HepG2 (cell line): ENCODE measurements around the gene KDM7A. TPM values are rescaled to one million over a fixed set of nuclear protein-coding genes. Genes with fewer than 3 reads are reported as not detected.

Experiments
- ATAC-seq: fragments of 200-7000 bp; cut with Tn5 transposase; 3 replicates; pipeline ENCODE4 v1.9.1; 2020; ENCODE audit warnings: mild to moderate bottlenecking, moderate library complexity
- BruUV-seq: library from RNA; stranded (reverse); fragments of 400-500 nt; replicated peaks from 2 replicates; lab custom pipeline; 2021; lab: Mats Ljungman, UMichigan
- CTCF ChIA-PET: fragments of 300-600 bp; formaldehyde crosslinking; extraction: SDS; loops from one replicate; lab custom pipeline; 2021; ENCODE audit warnings: low total read pairs, inconsistent platforms, low intra/inter-chr PET ratio; lab: Yijun Ruan, JAX
- POLR2A ChIA-PET: fragments of 350-600 bp; sonication (Branson Sonifier 250); formaldehyde crosslinking; loops from one replicate; lab custom pipeline; 2020; ENCODE audit warnings: antibody characterized with exemption, inconsistent platforms; lab: Yijun Ruan, JAX
- DNase-seq: peaks from one replicate; pipeline ENCODE4 v3.0.0-alpha.2; 2015; ENCODE audit warnings: low spot score
- FAIRE-seq: peaks from 3 replicates; lab custom pipeline; 2011; peaks lifted over from hg19 to GRCh38; lab: Jason Lieb, UNC
- H2AFZ ChIP-seq: one replicate; pipeline ENCODE4 v1.6.1; 2011; ENCODE audit warnings: low read length, inconsistent platforms
- H3K27ac ChIP-seq: fragments of 300-600 bp; 3 replicates; pipeline ENCODE4 v1.8.0; 2011; ENCODE audit warnings: mixed run types, mild to moderate bottlenecking, mixed read lengths, low read length, inconsistent platforms; ENCODE audit not compliant: insufficient read depth; ENCODE audit errors: extremely low read length
- H3K27me3 ChIP-seq, 2 experiments: fragments of 200-600 bp in 1 of 2; 2 replicates in 1 of 2; 3 replicates in 1 of 2; pipeline versions ENCODE4 v1.6.0 to v1.8.0; 2011; ENCODE audit warnings: low read length in 2 of 2, mild to moderate bottlenecking in 2 of 2, moderate library complexity in 2 of 2, inconsistent platforms in 1 of 2; ENCODE audit not compliant: insufficient read depth in 2 of 2, control insufficient read depth in 1 of 2
- H3K36me3 ChIP-seq, 2 experiments: fragments of 200-600 bp in 1 of 2; replicated peaks in 1 of 2; 2 replicates in 1 of 2; 3 replicates in 1 of 2; pipeline versions ENCODE4 v1.5.1 to v1.8.0; 2011; ENCODE audit warnings: low read length in 2 of 2, inconsistent platforms in 1 of 2; ENCODE audit not compliant: insufficient read depth in 2 of 2, control insufficient read depth in 1 of 2
- H3K4me1 ChIP-seq: 2 replicates; pipeline ENCODE4 v1.5.1; 2012; ENCODE audit warnings: low read length, inconsistent platforms; ENCODE audit not compliant: insufficient read depth
- H3K4me2 ChIP-seq: 2 replicates; pipeline ENCODE4 v1.6.0; 2011; ENCODE audit warnings: low read depth, low read length, inconsistent platforms
- H3K4me3 ChIP-seq, 3 experiments: fragments of 200-600 bp in 1 of 3; sonication (generic), shearing (Covaris generic) in 1 of 3; replicated peaks in 1 of 3; 2 replicates each; pipeline ENCODE4 v1.5.1; 2011 to 2016; ENCODE audit warnings: low read length in 3 of 3, inconsistent platforms in 2 of 3, low read depth in 2 of 3, mild to moderate bottlenecking in 2 of 3, control low read depth in 1 of 3, mixed read lengths in 1 of 3; ENCODE audit not compliant: insufficient read depth in 1 of 3
- H3K79me2 ChIP-seq: one replicate; pipeline ENCODE4 v1.6.1; 2011; ENCODE audit warnings: low read length, inconsistent platforms; ENCODE audit not compliant: insufficient read depth
- H3K9ac ChIP-seq: 2 replicates; pipeline ENCODE4 v1.6.0; 2011; ENCODE audit warnings: mild to moderate bottlenecking, low read depth, low read length, inconsistent platforms; ENCODE audit not compliant: insufficient read depth
- H3K9me3 ChIP-seq: 2 replicates; pipeline ENCODE4 v1.5.1; 2012; ENCODE audit warnings: mild to moderate bottlenecking, low read length
- H4K20me1 ChIP-seq: 2 replicates; pipeline ENCODE4 v1.6.0; 2011; ENCODE audit warnings: inconsistent platforms, mild to moderate bottlenecking, low read length, moderate library complexity; ENCODE audit not compliant: insufficient read depth
- ARID5B ChIP-seq: IDR thresholded peaks from 2 replicates; pipeline ENCODE4 v1.4.0; 2020; ENCODE audit warnings: mild to moderate bottlenecking, missing genetic modification reagents
- EP300 ChIP-seq, 3 experiments: sonication (generic) in 1 of 3; formaldehyde crosslinking in 1 of 3; IDR thresholded peaks; 2 replicates each; pipeline versions ENCODE4 v1.5.1 to v1.6.1; 2011 to 2020; ENCODE audit warnings: low read depth in 2 of 3, low read length in 2 of 3, borderline replicate concordance in 1 of 3, improper control_type of control experiment in 1 of 3, mild to moderate bottlenecking in 1 of 3, missing genetic modification reagents in 1 of 3, moderate library complexity in 1 of 3
- FOSL2 ChIP-seq: sonication (generic); formaldehyde crosslinking; IDR thresholded peaks from 2 replicates; pipeline ENCODE4 v1.4.0; 2020; ENCODE audit warnings: missing genetic modification reagents
- HIVEP1 ChIP-seq: sonication (generic); formaldehyde crosslinking; IDR thresholded peaks from 2 replicates; pipeline ENCODE4 v1.4.0; 2020; ENCODE audit warnings: mild to moderate bottlenecking, missing genetic modification reagents
- MAFF ChIP-seq: IDR thresholded peaks from 2 replicates; pipeline ENCODE4 v1.6.1; 2011; ENCODE audit warnings: low read depth, low read length, improper control_type of control experiment
- MAFK ChIP-seq, 2 experiments: IDR thresholded peaks in 1 of 2; conservative IDR thresholded peaks in 1 of 2; 2 replicates each; pipeline ENCODE4 v1.6.1; 2011; ENCODE audit warnings: improper control_type of control experiment in 2 of 2, low read length in 2 of 2
- SAP130 ChIP-seq: IDR thresholded peaks from 2 replicates; pipeline ENCODE4 v1.6.1; 2016; ENCODE audit warnings: low read depth
- TCF7 ChIP-seq: sonication (generic); IDR thresholded peaks from 2 replicates; pipeline ENCODE4 v1.6.1; 2016; ENCODE audit warnings: antibody characterized with exemption, low read depth
- ZNF282 ChIP-seq: fragments of 450-650 bp; IDR thresholded peaks from 2 replicates; pipeline ENCODE4 v1.6.1; 2018; ENCODE audit not compliant: partially characterized antibody
- ZNF3 ChIP-seq: IDR thresholded peaks from 2 replicates; pipeline ENCODE4 v1.7.0; 2017; ENCODE audit warnings: inconsistent platforms
- ZNF556 ChIP-seq: sonication (generic); formaldehyde crosslinking; IDR thresholded peaks from 2 replicates; pipeline ENCODE4 v1.4.0; 2020; ENCODE audit warnings: mild to moderate bottlenecking, missing genetic modification reagents, borderline replicate concordance
- WGBS: methylation state at CpG from one replicate; pipeline ENCODE4 v1.1.6; 2017; ENCODE audit warnings: low lambda C conversion rate; 5-methylcytosine and 5-hydroxymethylcytosine counted together
- in situ Hi-C: cut with HindIII; loops from 2 replicates; pipeline ENCODE4 v1.10.0; 2017; ENCODE audit warnings: low pct_unique_long_range_greater_than_20kb; ENCODE audit not compliant: extremely low pct_ligation_motif_present
- intact Hi-C: fragments of 100-400 bp; cut with micrococcal nuclease; formaldehyde crosslinking; loops from one replicate; pipeline ENCODE4 v1.10.0; 2022; ENCODE audit not compliant: unreplicated experiment
- polyA plus RNA-seq, 8 experiments: library from polyadenylated mRNA; depleted of rRNA in 3 of 8; stranded (reverse) in 7 of 8; unstranded in 1 of 8; fragments of >200 nt; fragmentation: Illumina TruSeq in 4 of 8; extraction: Trizol in 4 of 8; gene quantifications; 2 replicates each; pipeline versions ENCODE4 v1.2.1 to v1.2.3, GENCODE V29; 2011 to 2016; ENCODE audit warnings: low read depth in 4 of 8, missing spikeins in 1 of 8, mixed read lengths in 1 of 8; ENCODE audit not compliant: insufficient read depth in 1 of 8
- total RNA-seq, 5 experiments: library from RNA; depleted of rRNA; stranded (reverse); fragments of >200 nt; fragmentation: Illumina TruSeq; extraction: Trizol; gene quantifications; 2 replicates each; pipeline ENCODE4 v1.2.3, GENCODE V29; 2016; ENCODE audit warnings: low read depth in 1 of 5
- TF ChIP-seq, protein P1 (sequence below): sonication (generic); IDR thresholded peaks from 2 replicates; pipeline ENCODE4 v1.6.1; 2016; ENCODE audit warnings: low read depth, borderline replicate concordance
- TF ChIP-seq, protein P2 (sequence below): sonication (generic); formaldehyde crosslinking; IDR thresholded peaks from 2 replicates; pipeline ENCODE4 v1.4.0; 2020; ENCODE audit warnings: mild to moderate bottlenecking, missing genetic modification reagents

The KDM7A gene
- total and polyA plus RNA-seq, 2 of the 13 experiments (the other 11 are each of a cell fraction or from before 2014, with no cell fraction given) = 10.8 to 16.8 TPM

GRCh38 chr7:140214075-140214684, 37.4 kb upstream of the KDM7A start:
- no peaks in the 10 kb centered on the region for H3K79me2 ChIP-seq
- ChIA-PET POLR2A (interaction anchor here (0.9 to 1.2 kb wide), 3 partner anchors 8 to 37 kb away, joined by 3 to 8 read pairs (median 4); partner anchors contain the start of gene KDM7A), CTCF (no interaction called here)
- peaks cover 0 to 6% of the 10 kb centered on the region in 2 experiments; a peak in 1 of 5 replicates for H3K27me3 ChIP-seq
- H2AFZ ChIP-seq = no peak overlapping the region
- ATAC-seq (peak; percentile 40; the same call in 2 of the 3 replicates), DNase-seq (peak; percentile 42), FAIRE-seq (no peak)
- H3K4me1 ChIP-seq = peaks cover 74% of the 10 kb centered on the region
- intact Hi-C loops = no loop called here
- TF ChIP-seq, protein P1, sequence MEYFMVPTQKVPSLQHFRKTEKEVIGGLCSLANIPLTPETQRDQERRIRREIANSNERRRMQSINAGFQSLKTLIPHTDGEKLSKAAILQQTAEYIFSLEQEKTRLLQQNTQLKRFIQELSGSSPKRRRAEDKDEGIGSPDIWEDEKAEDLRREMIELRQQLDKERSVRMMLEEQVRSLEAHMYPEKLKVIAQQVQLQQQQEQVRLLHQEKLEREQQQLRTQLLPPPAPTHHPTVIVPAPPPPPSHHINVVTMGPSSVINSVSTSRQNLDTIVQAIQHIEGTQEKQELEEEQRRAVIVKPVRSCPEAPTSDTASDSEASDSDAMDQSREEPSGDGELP = peak; percentile 78
- TF ChIP-seq HIVEP1 (CRISPR knock-in tag) = no peak
- peak; percentile 89 for TF ChIP-seq ZNF3 (CRISPR knock-in tag)
- TF ChIP-seq EP300 (IDR thresholded peaks at IDR 0.05; ENCODE audit: low read depth in 2 of 2, low read length in 2 of 2) = peak in 1 of 2 experiments; percentile 24; a peak in 1 of 4 replicates
- no peak for TF ChIP-seq EP300 (CRISPR knock-in tag; IDR thresholded peaks at IDR 0.05; ENCODE audit: borderline replicate concordance)
- peak; percentile 16; the same call in 1 of the 2 replicates for TF ChIP-seq TCF7
- peak; percentile 15 to 45; a peak in 2 of 4 replicates for TF ChIP-seq MAFK (conservative IDR thresholded peaks at IDR 0.05 in 1 of 2, IDR thresholded peaks at IDR 0.05 in 1 of 2; ENCODE audit: low read length in 2 of 2)
- TF ChIP-seq FOSL2 = 0 out of 2 replicates have a peak, but pooled peaks have one; percentile 41
- peak; percentile 58 for TF ChIP-seq MAFF
- TF ChIP-seq ARID5B (CRISPR knock-in tag) = 0 out of 2 replicates have a peak, but pooled peaks have one; percentile 15
- no peak for TF ChIP-seq ZNF282
- TF ChIP-seq ZNF556 = no peak
- peak; percentile 41; the same call in 1 of the 2 replicates for TF ChIP-seq SAP130
- TF ChIP-seq, protein P2, sequence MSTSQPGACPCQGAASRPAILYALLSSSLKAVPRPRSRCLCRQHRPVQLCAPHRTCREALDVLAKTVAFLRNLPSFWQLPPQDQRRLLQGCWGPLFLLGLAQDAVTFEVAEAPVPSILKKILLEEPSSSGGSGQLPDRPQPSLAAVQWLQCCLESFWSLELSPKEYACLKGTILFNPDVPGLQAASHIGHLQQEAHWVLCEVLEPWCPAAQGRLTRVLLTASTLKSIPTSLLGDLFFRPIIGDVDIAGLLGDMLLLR (CRISPR knock-in tag) = no peak
- no peaks in the 10 kb centered on the region for H4K20me1 ChIP-seq
- WGBS = 48% methylated on average over 3 of the region's 3 CpGs
- no TSS peak for BruUV-seq
- H3K9ac ChIP-seq = no peak overlapping the region
- no peak overlapping the region; a peak in 1 of 6 replicates for H3K4me3 ChIP-seq
- H3K4me2 ChIP-seq = peak overlapping the region; percentile 30
- no peak overlapping the region for H3K27ac ChIP-seq
- no peaks in the 10 kb centered on the region for H3K36me3 ChIP-seq
- in situ Hi-C loops = no loop called here
- H3K9me3 ChIP-seq = no peaks in the 10 kb centered on the region
